ENCODE data around the gene B4GALT1.
"Not testable (repeated sequence)": the region's sequence is repeated elsewhere in the genome, so short reads cannot be mapped to it uniquely, and the experiment has no call there.

Gene B4GALT1

GRCh38 chr9:33097192-33097591 lies 69.9 kb downstream of the B4GALT1 start:
- H4K20me1 ChIP-seq: no peaks in the 10 kb centered on the region
- no peak overlapping the region for H3K9ac ChIP-seq
- no peak for TF ChIP-seq Cebpa-rat (IDR thresholded peaks at IDR 0.05)
- H3K4me2 ChIP-seq: no peak overlapping the region
- H3K4me3 ChIP-seq: no peak overlapping the region
- H3K4me1 ChIP-seq: peaks cover 11% of the 10 kb centered on the region; the same call in 1 of the 2 replicates
- no peaks in the 10 kb centered on the region for H3K27me3 ChIP-seq
- H3K9me3 ChIP-seq: no peaks in the 10 kb centered on the region
- no peaks in the 10 kb centered on the region for H3K36me3 ChIP-seq
- no peak overlapping the region for H3K27ac ChIP-seq

DNA sequence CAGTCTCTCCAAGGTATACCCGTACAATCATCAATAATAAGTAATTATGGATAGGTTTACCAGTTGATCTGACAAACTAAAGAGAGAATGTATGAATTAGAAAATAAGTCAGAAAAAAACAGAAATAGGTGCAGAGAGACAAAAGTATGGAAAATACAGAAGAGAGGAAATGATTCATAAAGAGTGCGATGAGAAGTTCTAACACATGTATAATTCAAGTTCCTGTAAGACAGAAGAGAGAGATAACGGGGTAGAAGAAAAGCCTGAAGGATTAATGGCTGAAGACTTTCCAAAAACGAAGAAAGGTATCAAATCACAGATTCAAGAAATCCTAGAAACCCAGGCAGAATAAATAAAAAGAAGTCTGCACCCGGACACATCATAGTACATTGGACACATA lies 74.5 kb downstream of the B4GALT1 start:
- Histone ChIP-seq H3K9me3 (no peaks in the 10 kb centered on the region), H3K4me2 (no peak overlapping the region), H4K20me1 (no peaks in the 10 kb centered on the region), H3K27ac (no peak overlapping the region), H3K27me3 (no peaks in the 10 kb centered on the region), H3K36me3 (no peaks in the 10 kb centered on the region), H3K4me3 (no peak overlapping the region), H3K9ac (no peak overlapping the region), H3K4me1 (no peaks in the 10 kb centered on the region)
- TF ChIP-seq Cebpa-rat (IDR thresholded peaks at IDR 0.05): no peak

DNA sequence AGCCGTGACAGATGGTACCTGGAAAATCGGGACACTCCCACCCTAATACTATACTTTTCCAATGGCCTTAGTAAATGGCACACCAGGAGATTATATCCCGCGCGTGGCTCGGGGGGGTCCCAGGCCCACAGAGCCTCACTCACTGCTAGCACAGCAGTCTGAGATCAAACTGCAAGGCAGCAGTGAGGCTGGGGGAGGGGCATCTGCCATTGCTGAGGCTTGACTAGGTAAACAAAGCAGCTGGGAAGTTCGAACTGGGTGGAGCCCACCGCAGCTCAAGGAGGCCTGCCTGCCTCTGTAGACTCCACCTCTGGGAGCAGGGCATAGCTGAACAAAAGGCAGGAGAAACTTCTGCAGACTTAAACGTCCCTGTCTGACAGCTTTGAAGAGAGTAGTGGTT lies 81.5 kb downstream of the B4GALT1 start:
- peaks cover 35% of the 10 kb centered on the region for H3K4me1 ChIP-seq
- H3K36me3 ChIP-seq, H3K9me3 ChIP-seq, H4K20me1 ChIP-seq, H3K9ac ChIP-seq, H3K4me2 ChIP-seq, H3K4me3 ChIP-seq, H3K27me3 ChIP-seq, H3K27ac ChIP-seq: not testable (repeated sequence)

GRCh38 chr9:33082538-33083326 lies 84.4 kb downstream of the B4GALT1 start:
- peaks cover 39% of the 10 kb centered on the region for H3K4me1 ChIP-seq
- TF ChIP-seq Cebpa-rat (IDR thresholded peaks at IDR 0.05): no peak
- H3K27ac ChIP-seq: peak overlapping the region; percentile 65
- H3K9ac ChIP-seq: peak overlapping the region; percentile 43; the same call in 1 of the 2 replicates
- no peaks in the 10 kb centered on the region for H3K36me3 ChIP-seq
- no peaks in the 10 kb centered on the region for H4K20me1 ChIP-seq
- peak overlapping the region; percentile 76 for H3K4me2 ChIP-seq
- H3K27me3 ChIP-seq: no peaks in the 10 kb centered on the region
- H3K9me3 ChIP-seq: no peaks in the 10 kb centered on the region
- H3K4me3 ChIP-seq: no peak overlapping the region

GRCh38 chr9:33082128-33082527 lies 85.0 kb downstream of the B4GALT1 start:
- peaks cover 45% of the 10 kb centered on the region for H3K4me1 ChIP-seq
- H3K9ac ChIP-seq: peak overlapping the region; percentile 43; the same call in 1 of the 2 replicates
- no peaks in the 10 kb centered on the region for H3K27me3 ChIP-seq
- TF ChIP-seq Cebpa-rat (IDR thresholded peaks at IDR 0.05): no peak
- H3K4me3 ChIP-seq: no peak overlapping the region
- H4K20me1 ChIP-seq: no peaks in the 10 kb centered on the region
- H3K9me3 ChIP-seq: no peaks in the 10 kb centered on the region
- no peaks in the 10 kb centered on the region for H3K36me3 ChIP-seq
- H3K27ac ChIP-seq: peak overlapping the region; percentile 65; the same call in 1 of the 2 replicates
- peak overlapping the region; percentile 76 for H3K4me2 ChIP-seq

DNA sequence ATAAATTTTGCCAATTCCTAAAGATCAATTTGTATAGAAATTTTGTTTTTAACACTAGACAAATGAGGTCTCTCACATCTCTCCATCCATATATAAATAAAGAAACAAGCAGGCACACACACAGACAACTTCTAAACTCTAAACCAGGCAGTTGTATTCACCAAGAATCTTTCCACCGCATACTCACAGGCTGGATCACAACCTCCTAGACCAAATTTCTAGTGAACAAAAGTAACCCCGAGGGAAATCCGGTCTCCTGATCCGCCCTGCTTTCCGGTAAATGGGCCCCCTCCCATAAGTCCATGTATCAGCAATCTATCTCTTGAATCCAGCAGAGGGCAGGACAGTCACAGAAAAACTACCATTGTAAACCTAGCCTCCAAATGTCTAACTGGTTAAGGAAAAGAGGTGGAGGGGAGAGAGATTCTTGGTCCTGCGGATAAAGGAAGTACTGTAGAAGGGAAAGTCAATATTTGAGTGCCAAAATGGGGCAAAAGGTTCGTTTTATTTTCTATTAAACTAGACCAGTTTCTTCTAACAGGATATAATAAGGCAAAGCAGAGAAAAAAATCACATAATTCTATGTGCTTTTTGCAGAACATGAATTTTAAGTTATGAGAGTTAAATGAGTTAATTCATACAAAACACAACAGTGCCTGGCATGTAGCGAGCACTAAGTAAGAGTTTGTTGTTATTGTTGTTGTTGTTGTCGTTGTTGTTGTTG lies 85.8 kb downstream of the B4GALT1 start:
- no peaks in the 10 kb centered on the region for H3K27me3 ChIP-seq
- no peaks in the 10 kb centered on the region for H3K9me3 ChIP-seq
- H3K27ac ChIP-seq: no peak overlapping the region
- H3K4me1 ChIP-seq: peaks cover 48% of the 10 kb centered on the region
- peaks cover 1% of the 10 kb centered on the region; the same call in 1 of the 2 replicates for H4K20me1 ChIP-seq
- peak overlapping the region; percentile 76 for H3K4me2 ChIP-seq
- peak overlapping the region; percentile 45; the same call in 1 of the 2 replicates for H3K9ac ChIP-seq
- peak overlapping the region; percentile 41; the same call in 1 of the 2 replicates for H3K4me3 ChIP-seq
- no peaks in the 10 kb centered on the region for H3K36me3 ChIP-seq
- no peak for TF ChIP-seq Cebpa-rat (IDR thresholded peaks at IDR 0.05)

GRCh38 chr9:33080534-33080933 lies 86.6 kb downstream of the B4GALT1 start:
- Histone ChIP-seq H3K27ac (no peak overlapping the region), H3K4me3 (no peak overlapping the region)

DNA sequence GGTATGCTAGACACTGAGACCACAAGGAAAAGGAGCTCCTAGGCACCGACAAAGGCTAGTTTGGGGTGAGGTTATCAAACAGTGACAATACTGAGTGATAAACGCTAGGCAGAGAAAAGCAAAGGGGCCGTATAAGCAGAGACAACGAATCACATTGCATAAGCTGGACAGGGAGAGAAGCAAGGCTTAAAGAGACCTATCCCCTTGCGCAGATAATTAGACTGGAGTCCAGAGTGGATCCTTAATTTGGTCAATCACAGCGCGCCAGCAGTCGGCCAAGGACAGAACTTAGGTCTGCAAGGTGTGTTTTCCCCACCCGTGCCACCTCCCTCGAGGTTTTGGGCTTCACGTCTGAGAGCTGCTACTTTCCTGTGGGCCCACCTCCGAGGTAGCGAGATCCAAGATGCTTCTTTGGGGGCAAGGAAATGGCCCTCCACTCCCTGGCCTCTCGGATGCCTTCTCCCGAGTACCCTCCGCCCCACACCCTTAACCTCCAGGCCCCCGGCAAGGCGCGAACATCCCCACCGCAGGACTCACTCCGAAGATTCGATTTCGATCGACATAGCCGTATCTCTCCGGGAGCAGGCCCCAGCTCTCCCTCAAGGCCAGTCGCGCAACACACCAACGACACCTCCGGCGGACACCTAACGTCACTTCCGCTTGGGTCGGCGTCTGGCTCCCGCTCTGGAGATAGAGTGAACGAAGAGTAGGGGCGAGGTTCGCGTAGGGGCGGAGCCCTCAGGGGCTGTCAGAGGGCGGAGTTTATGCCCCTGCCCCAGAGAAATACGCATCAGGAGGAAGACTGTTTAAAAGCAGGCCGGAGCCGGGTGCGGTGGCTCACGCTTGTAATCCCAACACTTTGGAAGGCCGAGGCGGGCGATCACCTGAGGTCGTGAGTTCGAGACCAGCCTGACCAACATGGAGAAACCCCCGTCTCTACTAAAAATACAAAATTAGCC lies 90.8 kb downstream of the B4GALT1 start, which contains the start of gene SMU1:
Gene SMU1, minus strand, starts transcription at position 629 of the 959 bp plus-strand sequence. Its CDS starts 66 bp downstream, at position 563.
- H3K4me3 ChIP-seq: peak within 1 kb of the TSS; percentile 84
- H3K4me2 ChIP-seq: peak within 1 kb of the TSS; percentile 97
- H3K9me3 ChIP-seq: no peaks in the 10 kb centered on the region
- no peak for TF ChIP-seq Cebpa-rat (IDR thresholded peaks at IDR 0.05)
- peak within 1 kb of the TSS; percentile 87 for H3K27ac ChIP-seq
- H3K4me1 ChIP-seq: peaks cover 35% of the 10 kb centered on the region
- peaks cover 36% of the 10 kb centered on the region for H3K36me3 ChIP-seq
- H4K20me1 ChIP-seq: peaks cover 50% of the 10 kb centered on the region
- no peaks in the 10 kb centered on the region for H3K27me3 ChIP-seq
- H3K9ac ChIP-seq: peak within 1 kb of the TSS; percentile 93

More at GRCh38 chr9:33080534-33080933, 86.6 kb downstream of the B4GALT1 start:
- peaks cover 9% of the 10 kb centered on the region; the same call in 1 of the 2 replicates for H4K20me1 ChIP-seq
- H3K4me2 ChIP-seq: peak overlapping the region; percentile 76
- peaks cover 53% of the 10 kb centered on the region for H3K4me1 ChIP-seq
- H3K9me3 ChIP-seq: no peaks in the 10 kb centered on the region
- H3K27me3 ChIP-seq: no peaks in the 10 kb centered on the region
- TF ChIP-seq Cebpa-rat (IDR thresholded peaks at IDR 0.05): no peak
- peak overlapping the region; percentile 45; the same call in 1 of the 2 replicates for H3K9ac ChIP-seq
- no peaks in the 10 kb centered on the region for H3K36me3 ChIP-seq

GRCh38 chr9:33068991-33069390 lies 98.1 kb downstream of the B4GALT1 start:
- Histone ChIP-seq H3K27ac (no peak overlapping the region), H3K9ac (no peak overlapping the region), H3K4me3 (no peak overlapping the region), H3K9me3 (no peaks in the 10 kb centered on the region), H3K4me2 (no peak overlapping the region), H3K36me3 (peaks cover 99% of the 10 kb centered on the region), H3K27me3 (no peaks in the 10 kb centered on the region), H4K20me1 (peaks cover 71% of the 10 kb centered on the region), H3K4me1 (no peaks in the 10 kb centered on the region)
- no peak for TF ChIP-seq Cebpa-rat (IDR thresholded peaks at IDR 0.05)
